Measurements from ENCODE around the gene FBXL3. TPM values are rescaled to one million over a fixed set of nuclear protein-coding genes. Genes with fewer than 3 reads are reported as not detected.

The FBXL3 gene
- total and polyA plus RNA-seq, 2 of the 8 experiments (the other 6 are each of a cell fraction or from before 2014, with no cell fraction given) = 4.9 to 14.9 TPM

DNA sequence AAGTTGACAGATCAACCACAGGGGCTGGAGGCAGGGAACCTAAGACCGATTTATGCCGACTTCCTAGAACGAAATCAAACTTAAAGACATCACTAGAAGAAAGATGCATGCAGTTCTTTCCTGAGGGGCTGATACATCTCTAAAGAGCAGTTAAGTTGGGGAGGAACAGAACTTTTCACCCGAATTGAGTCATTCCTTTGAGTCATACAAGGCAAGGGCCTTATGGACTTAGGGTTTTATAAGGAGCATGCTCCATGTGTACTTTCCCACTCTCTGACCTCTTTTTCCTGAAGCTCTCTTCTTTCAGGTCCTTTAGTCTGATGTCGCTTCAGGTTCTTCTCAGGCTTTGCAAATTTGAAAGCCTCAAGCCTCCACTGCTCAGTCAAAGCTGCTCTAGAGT, 7.9 kb upstream of the FBXL3 start (continued):
- TF ChIP-seq TAF1 (IDR thresholded peaks at IDR 0.05; ENCODE audit: low read depth, low read length) (no peak), JUN (IDR thresholded peaks at IDR 0.05; ENCODE audit: low read depth, low read length) (no peak), RAD21 (IDR thresholded peaks at IDR 0.05 in 1 of 2, conservative IDR thresholded peaks at IDR 0.05 in 1 of 2; ENCODE audit: low read depth in 2 of 2, low read length in 2 of 2) (no peak)
